Ramos (cell line): ENCODE results near the gene RAB11FIP3.

Experiments
- in situ Hi-C: fragments of 300-500 bp; cut with MboI; formaldehyde crosslinking; loops from one replicate; pipeline ENCODE4 v1.14.3; 2022; ENCODE audit warnings: low sequenced_read_pairs; ENCODE audit not compliant: unreplicated experiment

Gene RAB11FIP3

DNA sequence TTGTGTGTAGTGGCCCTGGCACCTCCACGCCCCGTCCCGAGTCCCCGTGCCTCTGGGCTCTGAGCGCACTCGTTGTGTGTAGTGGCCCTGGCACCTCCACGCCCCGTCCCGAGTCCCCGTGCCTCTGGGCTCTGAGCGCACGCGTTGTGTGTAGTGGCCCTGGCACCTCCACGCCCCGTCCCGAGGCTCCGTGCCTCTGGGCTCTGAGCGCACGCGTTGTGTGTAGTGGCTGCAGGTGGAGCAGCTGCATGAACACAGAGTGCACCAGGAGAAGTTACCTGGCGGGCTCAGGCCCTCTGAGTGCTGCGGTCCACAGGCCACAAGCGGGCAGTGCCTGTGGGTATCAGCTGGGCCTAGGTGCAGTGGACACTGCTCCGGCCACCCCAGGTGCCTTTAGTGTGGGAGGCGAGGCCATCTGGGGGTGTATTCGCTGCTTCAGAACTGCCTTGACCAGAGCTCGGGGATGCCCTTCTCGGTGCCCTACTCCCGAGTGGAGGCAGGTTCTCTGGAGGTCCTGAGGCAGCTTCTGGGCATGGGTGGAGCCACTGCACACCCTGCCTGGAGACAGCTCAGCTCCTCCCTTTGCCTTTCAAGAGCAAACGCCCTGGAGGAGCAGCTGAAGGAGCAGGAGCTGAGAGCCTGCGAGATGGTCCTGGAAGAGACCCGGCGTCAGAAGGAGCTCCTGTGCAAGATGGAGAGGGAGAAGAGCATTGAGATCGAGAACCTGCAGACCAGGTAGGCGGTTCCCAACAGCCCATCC lies 84.8 kb downstream of the RAB11FIP3 start:
- in situ Hi-C loops = no loop called here

DNA sequence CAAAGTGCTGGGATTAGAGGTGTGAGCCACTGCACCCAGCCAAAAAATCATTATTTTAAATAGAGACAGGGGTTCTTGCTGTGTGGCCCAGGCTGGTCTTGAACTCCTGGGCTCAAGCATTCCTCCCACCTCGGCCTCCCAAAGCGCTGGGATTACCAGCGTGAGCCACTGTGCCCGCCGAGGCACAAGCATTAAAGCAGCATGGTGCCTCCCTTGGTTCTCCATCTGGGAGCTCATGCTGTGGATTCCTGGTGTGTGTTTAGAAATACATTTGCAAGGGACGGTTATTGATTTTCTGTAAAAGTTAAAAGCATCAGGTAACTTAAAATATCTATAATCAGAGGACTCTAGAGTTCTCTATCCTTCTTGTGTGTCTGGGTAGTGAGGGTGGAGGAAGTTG lies 87.4 kb downstream of the RAB11FIP3 start:
- in situ Hi-C loops = no loop called here

DNA sequence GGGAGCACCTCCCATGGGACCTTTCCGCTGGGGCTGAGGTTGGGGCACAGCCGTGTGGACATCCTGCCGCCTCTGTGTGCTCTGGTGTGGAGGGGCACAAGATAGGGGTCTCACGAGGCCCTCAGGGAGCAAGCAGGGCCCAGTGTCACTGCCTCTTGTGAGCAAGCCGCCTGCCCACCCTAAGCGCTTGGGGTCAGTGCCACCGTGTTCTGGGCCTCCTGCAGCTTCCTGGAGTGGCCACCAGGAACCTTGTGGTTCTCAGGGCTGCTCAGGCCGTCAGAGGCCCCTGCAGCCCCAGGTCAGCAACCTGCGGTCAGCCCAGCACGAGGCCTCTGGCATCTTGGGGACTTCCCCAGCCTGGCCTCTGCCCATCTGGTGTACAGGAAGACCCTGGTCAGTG lies 88.5 kb downstream of the RAB11FIP3 start:
- in situ Hi-C loops = no loop called here

DNA sequence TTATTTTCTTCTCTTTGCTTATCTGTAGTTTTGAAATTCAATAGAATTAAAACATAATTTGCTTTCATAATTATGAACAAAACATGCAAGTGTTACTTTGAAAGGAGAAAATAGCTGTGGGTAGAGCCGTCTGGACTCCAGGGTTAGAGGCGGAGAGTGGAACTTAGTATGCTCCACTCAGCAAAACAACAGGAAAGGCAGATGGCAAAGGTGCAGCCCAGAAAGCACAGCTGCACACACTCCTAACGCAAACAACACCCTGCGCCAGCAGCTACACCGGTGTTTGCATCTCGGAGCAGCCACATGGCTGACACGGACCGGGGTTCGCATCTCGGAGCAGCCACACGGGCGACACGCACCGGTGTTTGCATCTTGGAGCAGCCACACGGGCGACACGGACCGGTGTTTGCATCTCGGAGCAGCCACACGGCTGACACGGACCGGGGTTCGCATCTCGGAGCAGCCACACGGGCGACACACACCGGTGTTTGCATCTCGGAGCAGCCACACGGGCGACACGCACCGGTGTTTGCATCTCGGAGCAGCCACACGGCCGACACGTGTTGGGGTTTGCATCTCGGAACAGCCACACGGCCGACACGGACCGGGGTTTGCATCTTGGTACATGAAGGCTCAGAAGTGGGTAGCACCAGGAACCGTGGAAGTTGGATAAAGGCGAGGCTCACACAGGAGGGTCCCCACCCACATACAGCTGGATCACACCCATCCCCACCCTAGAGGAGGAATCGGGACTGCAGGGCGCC lies 89.9 kb downstream of the RAB11FIP3 start:
- in situ Hi-C loops = no loop called here

DNA sequence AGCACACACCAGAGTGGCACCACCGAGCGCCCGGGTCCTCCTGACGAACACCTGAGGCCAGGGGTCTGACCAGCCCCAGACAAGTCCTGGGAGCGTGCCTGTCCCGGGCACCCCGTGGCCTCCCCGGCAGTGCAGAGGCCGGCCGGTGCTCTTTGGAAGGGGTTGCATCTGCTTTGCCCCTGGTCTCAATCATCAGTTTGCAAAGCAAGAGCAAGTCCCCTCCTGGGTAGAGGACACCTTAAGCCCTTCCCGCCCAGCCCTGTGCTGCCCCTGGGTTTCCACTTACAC lies 90.4 kb downstream of the RAB11FIP3 start:
- in situ Hi-C loops = no loop called here

DNA sequence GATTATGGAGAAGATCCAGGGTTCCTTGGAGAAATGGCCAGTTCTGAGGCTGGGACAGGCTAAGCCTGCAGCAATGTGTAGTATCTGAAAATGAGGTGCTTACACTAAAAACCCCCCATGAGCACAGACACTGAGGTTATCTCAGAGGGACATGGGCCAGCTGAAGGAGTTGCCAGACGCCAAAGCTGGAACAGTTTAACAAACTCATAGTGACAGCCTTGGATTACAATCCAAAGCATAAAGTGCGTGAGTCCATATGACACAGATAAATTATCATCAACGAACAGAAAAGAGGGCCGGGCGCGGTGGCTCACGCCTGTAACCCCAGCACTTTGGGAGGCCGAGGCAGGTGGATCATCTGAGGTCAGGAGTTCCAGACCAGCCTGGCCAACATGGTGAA lies 90.9 kb downstream of the RAB11FIP3 start:
- in situ Hi-C loops = no loop called here

DNA sequence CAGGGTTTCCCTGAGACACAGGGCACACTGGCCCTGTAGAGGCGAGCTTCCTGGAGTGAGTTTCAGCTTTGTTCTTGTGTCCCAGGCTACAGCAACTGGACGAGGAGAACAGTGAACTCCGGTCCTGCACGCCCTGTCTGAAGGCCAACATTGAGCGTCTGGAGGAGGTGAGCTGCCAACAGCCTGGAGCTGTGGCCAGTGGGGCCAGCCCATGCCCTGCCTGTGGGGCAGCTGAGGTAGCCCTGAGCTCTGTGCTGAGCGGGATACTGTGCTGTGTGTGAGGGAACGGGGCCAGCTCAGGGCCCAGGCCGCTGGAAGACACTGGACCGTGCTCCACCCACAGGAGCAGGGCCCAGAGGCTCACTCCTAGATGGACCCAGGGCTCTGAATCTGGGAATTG lies 93.4 kb downstream of the RAB11FIP3 start:
- in situ Hi-C loops = no loop called here

DNA sequence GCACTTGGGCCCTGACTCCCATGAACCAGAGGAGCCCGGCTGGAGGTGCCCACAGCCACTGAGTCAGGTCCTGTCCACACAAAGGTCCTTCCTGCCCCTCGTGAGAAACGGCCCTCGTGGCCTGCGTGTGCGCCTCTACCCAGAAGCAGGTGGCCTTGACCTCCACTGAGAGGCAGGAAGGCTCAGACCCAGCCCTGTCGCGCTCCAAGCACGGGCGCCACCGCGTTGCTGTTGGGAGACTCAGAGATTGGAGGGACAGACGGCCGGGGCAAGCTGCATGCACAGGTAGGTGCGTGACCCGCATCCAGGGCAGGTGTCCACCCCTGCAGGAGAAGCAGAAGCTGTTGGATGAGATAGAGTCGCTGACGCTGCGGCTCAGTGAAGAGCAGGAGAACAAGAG lies 94.0 kb downstream of the RAB11FIP3 start:
- in situ Hi-C loops = no loop called here

DNA sequence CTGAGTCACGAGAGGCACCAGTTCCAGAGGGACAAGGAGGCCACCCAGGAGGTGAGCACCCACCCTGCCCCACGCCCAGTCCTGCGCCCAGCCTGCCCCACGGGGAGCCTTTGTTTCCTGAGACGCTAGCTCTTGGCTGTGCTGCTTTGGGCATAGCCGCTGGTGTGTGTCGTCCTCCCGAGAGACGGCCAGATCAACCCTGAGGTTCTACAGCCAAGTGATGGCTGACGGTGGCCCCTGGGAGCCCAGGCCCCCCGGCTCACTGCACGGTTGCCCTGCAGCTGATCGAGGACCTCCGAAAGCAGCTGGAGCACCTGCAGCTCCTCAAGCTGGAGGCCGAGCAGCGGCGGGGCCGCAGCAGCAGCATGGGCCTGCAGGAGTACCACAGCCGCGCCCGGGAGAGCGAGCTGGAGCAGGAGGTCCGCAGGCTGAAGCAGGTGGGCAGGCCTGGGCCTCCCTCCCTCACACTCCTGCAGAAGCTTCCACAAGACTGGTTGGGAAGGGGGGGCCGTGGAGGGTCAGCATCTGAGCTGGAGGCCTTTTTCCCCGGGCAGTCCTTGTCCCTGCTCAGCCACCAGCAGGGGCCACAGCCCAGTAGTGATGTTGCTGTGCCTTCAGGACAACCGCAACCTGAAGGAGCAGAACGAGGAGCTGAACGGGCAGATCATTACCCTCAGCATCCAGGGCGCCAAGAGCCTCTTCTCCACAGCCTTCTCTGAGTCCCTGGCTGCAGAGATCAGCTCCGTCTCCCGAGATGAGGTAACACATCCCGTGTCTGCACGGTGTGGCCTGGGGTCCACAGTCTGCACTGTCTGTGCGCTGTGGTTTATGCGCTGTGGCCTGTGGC lies 94.6 kb downstream of the RAB11FIP3 start:
- in situ Hi-C loops = no loop called here

DNA sequence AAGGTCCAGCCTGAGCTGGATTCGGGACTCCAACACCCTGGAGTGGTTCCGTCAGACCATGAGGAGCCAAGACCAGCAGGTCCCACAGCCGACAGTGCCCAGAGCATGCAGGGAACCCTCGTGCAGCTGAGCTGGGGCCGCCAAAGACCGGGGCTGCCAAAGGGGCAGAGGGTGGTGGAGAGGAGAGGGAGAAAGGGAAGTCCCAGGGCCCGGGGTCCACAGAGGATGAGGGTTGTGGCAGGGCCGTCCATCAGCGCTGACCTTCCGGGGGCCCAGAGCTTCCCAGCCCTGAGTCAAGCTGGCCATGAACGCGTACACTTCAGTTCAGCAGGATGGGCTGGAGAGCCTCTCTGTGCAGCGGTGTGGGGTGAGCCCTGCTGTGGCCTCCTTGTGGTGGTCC lies 95.4 kb downstream of the RAB11FIP3 start:
- in situ Hi-C loops = no loop called here

DNA sequence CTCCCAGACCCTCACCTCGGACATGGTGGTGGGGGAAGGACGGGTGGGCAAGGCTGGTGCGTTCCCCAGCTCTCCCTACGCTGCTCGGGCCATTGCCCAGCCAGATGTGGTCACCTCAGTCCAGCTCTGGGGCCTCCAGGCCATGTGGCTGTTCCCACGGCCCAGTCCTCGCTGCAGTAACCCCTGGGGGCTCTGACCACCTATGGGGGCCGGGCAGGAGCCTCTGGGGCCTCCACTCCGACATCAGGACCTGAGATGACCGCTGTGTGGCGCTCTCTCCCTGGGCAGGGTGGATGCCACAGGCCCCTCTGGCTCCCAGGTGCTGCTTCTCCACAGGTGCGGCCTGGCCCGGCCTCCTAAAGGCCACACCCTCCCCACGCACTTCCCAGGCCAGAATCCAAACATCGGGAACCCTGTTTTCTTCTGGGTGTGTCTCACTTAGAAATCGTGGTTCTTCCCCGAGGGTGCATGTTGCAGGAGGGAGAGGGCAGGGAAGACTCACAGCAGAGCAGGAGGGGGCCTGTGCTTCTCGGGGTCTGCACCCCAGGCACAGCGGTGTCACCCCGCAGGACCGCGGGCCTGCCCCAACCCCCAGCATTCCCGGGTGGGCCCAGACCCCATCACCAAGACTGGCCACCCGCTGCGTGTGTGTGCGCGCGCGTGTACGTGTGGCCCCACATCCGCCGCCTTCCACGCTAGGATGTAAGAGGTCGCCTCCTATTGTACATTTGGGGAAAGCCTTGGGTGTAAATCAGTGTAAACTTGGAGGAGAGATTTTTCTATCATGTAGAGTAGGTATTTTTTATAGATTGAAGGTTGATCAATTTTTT lies 96.1 kb downstream of the RAB11FIP3 start:
- in situ Hi-C loops = no loop called here

DNA sequence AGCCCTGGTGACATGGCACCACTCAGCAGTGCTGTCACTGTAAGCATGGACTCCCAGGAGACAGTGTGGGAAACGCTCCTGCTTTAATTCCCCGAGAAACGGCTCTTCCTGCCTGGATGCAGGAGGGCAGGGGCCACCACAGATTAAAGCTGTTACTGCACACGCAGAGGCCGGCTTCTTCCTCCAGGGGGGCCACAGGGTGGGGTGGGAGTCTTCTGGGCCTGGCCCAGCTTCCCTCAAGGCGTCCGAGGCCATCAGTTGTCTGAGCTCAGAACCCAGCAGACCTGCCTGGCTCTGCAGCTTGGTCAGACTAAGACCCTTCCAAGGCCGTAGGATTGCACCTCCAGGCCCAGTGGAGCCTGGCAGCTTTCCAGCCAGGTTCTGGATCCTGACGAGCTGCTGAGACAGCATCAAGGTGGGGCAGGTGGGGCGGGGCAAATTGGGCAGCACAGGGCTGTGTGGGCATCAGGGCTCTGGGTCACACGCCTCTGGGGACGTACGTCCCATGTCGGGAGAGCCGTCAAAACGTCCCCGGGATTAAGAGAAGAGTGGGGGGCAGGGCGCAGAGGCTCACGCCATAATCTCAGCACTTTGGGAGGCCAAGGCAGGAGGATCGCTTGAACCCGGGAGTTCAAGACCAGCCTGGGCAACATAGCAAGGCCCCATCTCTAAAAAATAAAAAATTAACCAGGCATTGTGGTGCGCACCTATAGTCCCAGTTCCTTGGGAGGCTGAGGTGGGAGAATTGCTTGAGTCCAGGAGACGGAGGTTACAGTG lies 97.1 kb downstream of the RAB11FIP3 start:
- in situ Hi-C loops = no loop called here

DNA sequence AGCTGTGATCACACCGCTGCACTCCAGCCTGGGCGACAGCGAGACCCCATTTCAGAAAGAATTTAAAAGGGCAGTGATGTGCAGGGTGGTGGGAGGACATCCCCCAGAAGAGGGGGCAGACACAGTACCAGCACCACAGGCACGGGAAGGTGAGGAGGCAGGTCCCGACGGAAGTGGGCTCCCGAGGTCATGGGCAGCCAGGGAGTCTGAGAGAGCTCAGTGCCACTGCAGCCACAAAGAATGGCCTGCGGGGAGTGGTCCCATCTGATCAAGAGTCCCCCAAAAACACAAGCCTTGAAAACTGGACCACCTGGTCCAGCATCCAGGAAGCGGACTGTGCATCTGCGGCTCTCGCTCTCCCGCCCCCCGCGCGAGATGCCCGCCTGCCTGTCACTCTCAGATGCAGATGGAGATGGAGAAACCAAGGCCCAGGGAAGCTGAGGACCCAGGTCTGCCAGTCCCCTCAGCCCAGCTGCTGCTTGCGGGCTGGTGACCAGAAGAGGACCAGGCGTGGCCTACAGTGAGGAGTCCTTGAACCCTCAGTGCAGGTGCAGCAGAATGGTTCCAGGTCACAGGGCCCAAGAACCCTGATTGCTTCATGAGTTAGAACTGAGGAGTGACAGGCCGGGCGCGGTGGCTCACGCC lies 97.8 kb downstream of the RAB11FIP3 start:
- in situ Hi-C loops = no loop called here

DNA sequence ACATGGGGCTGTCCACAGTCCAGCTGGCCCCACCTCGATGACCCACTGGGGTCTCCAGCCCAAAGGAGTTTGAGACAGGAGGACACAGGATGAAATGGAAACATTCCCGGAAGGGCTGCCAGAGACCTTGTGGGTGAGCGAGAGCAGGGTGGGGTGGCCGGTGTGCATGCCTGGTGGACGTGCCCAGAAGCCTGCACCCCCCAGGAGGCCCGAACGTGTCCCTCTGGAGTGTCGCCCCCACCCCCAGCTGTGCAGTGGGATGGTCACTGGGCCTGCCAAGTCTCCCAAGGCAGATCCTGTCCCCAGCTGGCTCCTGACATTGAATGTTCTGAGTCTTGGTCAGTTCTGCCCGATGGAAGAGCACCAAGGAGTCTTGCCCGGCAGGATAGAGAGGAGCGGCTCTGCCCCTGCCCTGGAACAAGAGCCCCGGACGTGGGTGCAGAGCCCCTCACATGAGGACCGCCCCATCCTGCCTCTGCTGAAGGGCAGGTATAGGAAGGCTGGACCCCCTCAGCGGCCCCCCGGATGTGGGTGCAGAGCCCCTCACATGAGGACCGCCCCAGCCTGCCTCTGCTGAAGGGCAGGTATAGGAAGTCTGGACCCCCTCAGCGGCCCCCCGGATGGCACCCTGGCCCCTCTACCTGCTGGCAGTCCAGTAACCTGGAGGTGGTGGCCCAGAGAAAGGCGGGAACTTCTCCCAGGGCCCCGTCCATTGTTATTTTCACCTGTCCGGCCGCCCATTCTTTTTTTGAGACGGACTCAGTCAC lies 99.0 kb downstream of the RAB11FIP3 start:
- in situ Hi-C loops = no loop called here

DNA sequence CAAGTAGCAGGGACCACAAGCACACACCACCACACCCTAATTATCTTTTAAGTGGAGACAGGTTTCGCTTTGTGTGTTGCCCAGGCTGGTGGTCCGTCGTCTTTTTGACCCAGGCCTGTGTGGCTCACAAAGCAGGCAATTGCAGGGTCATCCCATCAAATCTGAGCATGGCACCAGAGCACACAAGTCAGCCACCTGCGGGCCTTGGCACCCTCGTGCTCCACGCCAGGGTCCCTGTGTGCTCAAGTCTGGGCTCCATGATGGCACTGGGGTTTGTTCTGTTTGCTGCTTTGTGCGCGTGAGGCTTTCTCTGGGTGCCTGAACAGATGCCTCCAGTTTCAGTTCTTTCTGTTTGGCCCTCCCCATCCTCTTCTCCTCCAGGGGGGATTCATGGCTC lies 99.7 kb downstream of the RAB11FIP3 start:
- in situ Hi-C loops = no loop called here

DNA sequence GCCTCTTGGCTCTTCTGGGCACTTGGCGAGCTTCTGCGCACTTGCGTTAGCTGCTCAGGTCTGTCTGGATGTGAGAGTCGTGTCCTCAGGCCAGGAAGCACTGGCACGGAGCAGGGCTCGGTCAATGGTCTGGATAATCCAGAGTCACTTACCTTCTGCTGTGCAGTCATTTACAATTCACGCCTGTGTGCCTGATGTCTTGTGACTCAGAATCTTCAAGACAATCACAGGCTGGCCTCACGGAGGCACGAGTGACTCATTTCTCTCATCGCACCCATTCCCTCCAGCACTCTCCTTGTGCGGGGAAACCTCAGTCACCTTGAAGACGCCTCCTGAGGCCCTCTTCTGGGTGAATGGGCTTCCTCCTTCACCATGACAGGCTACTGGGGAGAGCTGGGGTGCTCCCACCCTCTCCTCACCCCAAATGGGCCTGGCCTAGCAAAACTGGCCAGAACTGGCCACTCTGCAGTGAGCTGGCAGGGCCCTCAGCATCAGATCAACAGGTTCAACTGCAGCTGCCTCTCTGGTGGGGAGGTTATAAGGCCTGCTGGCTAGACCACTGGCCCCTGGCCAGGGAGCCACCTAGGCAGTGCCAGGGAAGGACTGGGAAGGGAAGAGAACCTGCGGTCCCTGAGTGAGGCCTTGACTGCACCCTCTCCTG lies 100.2 kb downstream of the RAB11FIP3 start:
- in situ Hi-C loops = no loop called here

DNA sequence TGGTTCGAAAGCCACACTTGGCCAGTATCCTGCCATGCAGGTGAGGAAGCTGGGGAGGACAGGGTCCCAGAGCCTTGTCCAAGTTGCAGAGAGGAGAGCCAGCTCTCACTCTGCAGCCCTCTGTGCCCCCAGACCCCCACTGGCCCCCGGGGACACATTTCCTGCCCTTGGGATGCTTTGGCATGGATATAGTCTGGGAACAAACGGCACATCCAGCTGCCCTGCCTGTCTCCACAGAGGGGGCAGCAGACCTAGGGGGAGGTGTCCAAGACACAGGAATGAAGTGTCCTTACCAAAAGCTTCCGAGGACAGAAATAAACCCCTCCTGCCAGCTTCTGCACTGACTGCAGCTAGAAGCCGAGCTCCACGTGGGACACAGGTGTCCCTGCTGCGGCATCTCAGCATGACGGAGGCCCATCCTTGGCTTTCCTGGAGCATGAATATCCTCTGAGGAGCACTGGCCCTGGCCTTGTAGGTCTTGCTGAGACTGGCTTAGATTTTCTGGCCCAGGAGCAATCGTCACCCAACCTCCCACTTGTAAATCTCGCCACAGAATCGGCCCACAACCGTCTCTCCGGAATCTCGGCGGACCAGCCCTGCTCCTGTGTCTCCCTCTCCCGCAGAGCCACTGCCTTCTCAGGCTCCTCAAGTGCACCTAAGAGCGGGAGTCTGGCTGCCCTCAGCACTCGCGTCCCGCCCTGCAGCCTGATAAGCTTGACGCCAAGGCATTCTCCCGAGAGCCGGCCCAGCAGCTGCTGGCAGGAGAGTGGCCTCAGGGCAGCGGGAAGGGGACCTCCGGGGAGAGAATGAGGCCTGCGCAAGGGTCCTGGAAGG lies 100.9 kb downstream of the RAB11FIP3 start:
- in situ Hi-C loops = no loop called here
